Thoracic aorta (tissue), 2 donors: ENCODE measurements around the gene DOCK3. TPM values are rescaled to one million over a fixed set of nuclear protein-coding genes. Genes with fewer than 3 reads are reported as not detected.

Experiments used
- ATAC-seq: fragments of 150-250 bp; one replicate; pipeline ENCODE4 v1.8.0; 2017; ENCODE audit warnings: low read depth; ENCODE audit not compliant: insufficient number of reproducible peaks, low FRiP score
- DNase-seq: peaks from one replicate; pipeline ENCODE4 v3.0.0-alpha.2; 2020; ENCODE audit warnings: low spot score
- H3K27ac ChIP-seq, 2 donors: fragments of 200-600 bp; sonication (generic); 1 replicate in 1 of 2; 2 replicates in 1 of 2; pipeline ENCODE4 v1.5.1; 2016; ENCODE audit warnings: mild to moderate bottlenecking in 2 of 2, moderate library complexity in 2 of 2
- H3K27me3 ChIP-seq: fragments of 200-600 bp; sonication (generic); replicated peaks from 2 replicates; pipeline ENCODE4 v1.6.0; 2016; ENCODE audit warnings: mild to moderate bottlenecking; ENCODE audit not compliant: insufficient read depth
- H3K36me3 ChIP-seq: fragments of 200-600 bp; sonication (generic); one replicate; pipeline ENCODE4 v1.5.1; 2016
- H3K4me1 ChIP-seq, 2 donors: fragments of 200-600 bp; sonication (generic); 1 replicate in 1 of 2; 2 replicates in 1 of 2; pipeline versions ENCODE4 v1.5.1 to v1.6.0; 2016; ENCODE audit warnings: low read depth in 2 of 2, mild to moderate bottlenecking in 1 of 2; ENCODE audit not compliant: control insufficient read depth in 1 of 2
- H3K4me3 ChIP-seq: fragments of 200-600 bp; sonication (generic); 2 replicates; pipeline ENCODE4 v1.5.1; 2016; ENCODE audit warnings: mild to moderate bottlenecking
- H3K9me3 ChIP-seq: fragments of 200-600 bp; sonication (generic); 2 replicates; pipeline ENCODE4 v1.5.1; 2016
- total RNA-seq, 2 donors: library from RNA; depleted of rRNA; stranded (reverse); fragments of >200 nt; gene quantifications; one replicate each; pipeline versions ENCODE4 v1.1.0 to v1.2.3, GENCODE V29; 2016
- TF ChIP-seq, protein P1 (sequence below): fragments of 200-600 bp; sonication (generic); IDR thresholded peaks from one replicate; pipeline ENCODE4 v1.5.1; 2019; ENCODE audit warnings: antibody characterized with exemption

The DOCK3 gene
- total RNA-seq, 2 donors from 2014 or later: 0.14 to 0.71 TPM

DNA sequence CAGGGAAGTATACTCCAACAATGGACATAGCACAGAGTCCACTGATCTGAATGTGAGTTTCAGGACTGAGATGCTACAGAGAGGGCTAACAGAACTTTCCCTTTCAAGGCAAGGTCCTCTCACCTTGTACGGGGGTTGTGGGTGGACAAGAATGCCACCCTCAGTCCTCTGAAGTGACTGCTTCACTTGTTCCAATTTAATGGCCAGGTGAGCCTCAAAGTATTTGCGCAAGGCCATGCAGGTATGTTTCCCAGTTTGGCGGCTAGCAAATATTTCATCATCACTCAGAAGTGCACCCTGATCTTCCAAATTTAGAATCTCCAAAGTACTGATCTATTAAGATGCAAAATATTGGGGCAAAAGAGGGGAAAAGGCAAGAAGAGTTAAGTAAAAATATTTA is 754.4 kb downstream of the DOCK3 start:
- Histone ChIP-seq H3K4me3 (no peak overlapping the region), H3K27ac (no peak overlapping the region), H3K27me3 (no peaks in the 10 kb centered on the region), H3K9me3 (no peaks in the 10 kb centered on the region), H3K4me1 (no peaks in the 10 kb centered on the region), H3K36me3 (peaks cover 24% of the 10 kb centered on the region)
- TF ChIP-seq, protein P1, sequence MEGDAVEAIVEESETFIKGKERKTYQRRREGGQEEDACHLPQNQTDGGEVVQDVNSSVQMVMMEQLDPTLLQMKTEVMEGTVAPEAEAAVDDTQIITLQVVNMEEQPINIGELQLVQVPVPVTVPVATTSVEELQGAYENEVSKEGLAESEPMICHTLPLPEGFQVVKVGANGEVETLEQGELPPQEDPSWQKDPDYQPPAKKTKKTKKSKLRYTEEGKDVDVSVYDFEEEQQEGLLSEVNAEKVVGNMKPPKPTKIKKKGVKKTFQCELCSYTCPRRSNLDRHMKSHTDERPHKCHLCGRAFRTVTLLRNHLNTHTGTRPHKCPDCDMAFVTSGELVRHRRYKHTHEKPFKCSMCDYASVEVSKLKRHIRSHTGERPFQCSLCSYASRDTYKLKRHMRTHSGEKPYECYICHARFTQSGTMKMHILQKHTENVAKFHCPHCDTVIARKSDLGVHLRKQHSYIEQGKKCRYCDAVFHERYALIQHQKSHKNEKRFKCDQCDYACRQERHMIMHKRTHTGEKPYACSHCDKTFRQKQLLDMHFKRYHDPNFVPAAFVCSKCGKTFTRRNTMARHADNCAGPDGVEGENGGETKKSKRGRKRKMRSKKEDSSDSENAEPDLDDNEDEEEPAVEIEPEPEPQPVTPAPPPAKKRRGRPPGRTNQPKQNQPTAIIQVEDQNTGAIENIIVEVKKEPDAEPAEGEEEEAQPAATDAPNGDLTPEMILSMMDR: no peak
- ATAC-seq: no peak
- no peak for DNase-seq

Other genes starting within 250 kb of the DOCK3 start
- 1 to 10 TPM; 2.3 to 4.2 TPM for gene CACNA2D2, start 171.3 kb upstream of the DOCK3 start, total RNA-seq
- 10 to 100 TPM in 1 of 2 donors, 1 to 10 TPM in 1; 7.8 to 19.0 TPM for gene C3orf18, start 107.2 kb upstream of the DOCK3 start, total RNA-seq
- 10 to 100 TPM in 1 of 2 donors, 1 to 10 TPM in 1; 5.4 to 12.7 TPM for gene HEMK1, start 105.4 kb upstream of the DOCK3 start, total RNA-seq
- gene CISH, start 63.2 kb upstream of the DOCK3 start, total RNA-seq: 10 to 100 TPM in 1 of 2 donors, 1 to 10 TPM in 1; 4.1 to 13.3 TPM
- 10 to 100 TPM; 20.6 to 31.1 TPM for gene MAPKAPK3, start 57.8 kb upstream of the DOCK3 start, total RNA-seq